Motor neuron (in vitro differentiated cells): ENCODE measurements around the gene ABHD15. TPM values are rescaled to one million over a fixed set of nuclear protein-coding genes. Genes with fewer than 3 reads are reported as not detected.

Experiments used
- ATAC-seq, 8 experiments: fragments of 200-7000 bp; cut with Tn5 transposase; replicated peaks in 6 of 8; 2 replicates each; pipeline ENCODE4 v1.8.0; 2021; ENCODE audit warnings: mild to moderate bottlenecking in 8 of 8, moderate library complexity in 8 of 8
- H3K27ac ChIP-seq, 2 donors: fragments of 250-450 bp; sonication (Bioruptor Pico); 2 replicates each; pipeline ENCODE4 v1.9.0; 2021; ENCODE audit warnings: antibody characterized with exemption in 2 of 2, mild to moderate bottlenecking in 2 of 2, moderate library complexity in 1 of 2
- H3K4me1 ChIP-seq, 2 donors: fragments of 250-450 bp; sonication (Bioruptor Pico); replicated peaks in 1 of 2; 2 replicates each; pipeline ENCODE4 v1.6.1; 2021; ENCODE audit warnings: antibody characterized with exemption in 2 of 2, mild to moderate bottlenecking in 2 of 2, moderate library complexity in 1 of 2
- H3K4me3 ChIP-seq, 5 donors: fragments of 250-450 bp; sonication (Bioruptor Pico); 2 replicates each; pipeline ENCODE4 v1.9.0; 2021; ENCODE audit warnings: antibody characterized with exemption in 5 of 5, mild to moderate bottlenecking in 5 of 5, moderate library complexity in 4 of 5
- WGBS, 10 experiments: fragments of 450-650 bp; shearing (Covaris generic); methylation state at CpG; one replicate each; pipeline ENCODE4 v1.0.0; 2022; 5-methylcytosine and 5-hydroxymethylcytosine counted together
- in situ Hi-C, 9 experiments: fragments of 400-800 bp; cut with MboI; loops; one replicate each; pipeline ENCODE4 v1.15.0; 2021; ENCODE audit warnings: low sequenced_read_pairs in 9 of 9, low pct_unique_long_range_greater_than_20kb in 2 of 9; ENCODE audit not compliant: unreplicated experiment in 9 of 9
- total RNA-seq, 8 experiments: library from RNA; unstranded; fragments of 300-600 nt; gene quantifications; 2 replicates each; pipeline versions ENCODE4 v1.2.3 to v1.2.4, GENCODE V29; 2022

The ABHD15 gene
- total RNA-seq, 8 experiments from 2014 or later, result 0.87 to 9.5 (median 4.4) TPM

GRCh38 chr17:29555840-29556239, 11.0 kb downstream of the ABHD15 start:
- 17 to 100% (median 28%) methylated on average over 1 to 3 of the region's 3 CpGs; no CpG with 5 or more reads in 3 of the 10 experiments for WGBS, 10 experiments
- peak in 1 of 8 experiments; percentile 43 for ATAC-seq
- Histone ChIP-seq H3K4me3 (no peak overlapping the region), H3K4me1 (no peaks in the 10 kb centered on the region), H3K27ac (no peak overlapping the region)
- in situ Hi-C loops, result loop anchor here in 2 of 9 experiments (25.0 kb wide), 1 partner anchor 169 kb away; the partner anchor contains the start of gene TAOK1 (in 2 of the 2)

GRCh38 chr17:29549177-29549923, 17.5 kb downstream of the ABHD15 start:
- no peak overlapping the region for H3K27ac ChIP-seq
- in situ Hi-C loops, result loop anchor here in 3 of 9 experiments (25.0 kb wide), 2 partner anchors 162 to 187 kb away; partner anchors contain the start of gene TAOK1 (in 2 of the 3)
- WGBS, 10 experiments, result 0 to 47% (median 21%) methylated on average over 1 to 5 of the region's 5 CpGs; no CpG with 5 or more reads in 1 of the 10 experiments
- H3K4me3 ChIP-seq, result no peak overlapping the region
- peak in 4 of 8 experiments; percentile 48 to 83 (median 62) for ATAC-seq
- H3K4me1 ChIP-seq, result peaks cover 0 to 14% of the 10 kb centered on the region in 2 donors

- Histone ChIP-seq H3K27ac (no peak overlapping the region), H3K4me3 (no peak overlapping the region), H3K4me1 (peaks cover 0 to 14% of the 10 kb centered on the region in 2 donors)
- in situ Hi-C loops, result loop anchor here in 3 of 9 experiments (25.0 kb wide), 2 partner anchors 160 to 185 kb away; partner anchors contain the start of gene TAOK1 (in 2 of the 3)
- ATAC-seq, result no peak
- 60 to 100% (median 100%) methylated on average over 1 of the region's 1 CpG; no CpG with 5 or more reads in 5 of the 10 experiments for WGBS, 10 experiments
These were observed 20.0 kb downstream of the ABHD15 start for GRCh38 chr17:29546830-29547229.

GRCh38 chr17:29546085-29546484, 20.8 kb downstream of the ABHD15 start:
- Histone ChIP-seq H3K27ac (no peak overlapping the region), H3K4me3 (no peak overlapping the region), H3K4me1 (peaks cover 0 to 14% of the 10 kb centered on the region in 2 donors)
- peak in 4 of 8 experiments; percentile 58 to 92 (median 88) for ATAC-seq
- WGBS, 10 experiments, result 78 to 100% (median 100%) methylated on average over 1 of the region's 1 CpG; no CpG with 5 or more reads in 3 of the 10 experiments
- in situ Hi-C loops, result loop anchor here in 3 of 9 experiments (25.0 kb wide), 2 partner anchors 159 to 184 kb away; partner anchors contain the start of gene TAOK1 (in 2 of the 3)

GRCh38 chr17:29544066-29544465, 22.8 kb downstream of the ABHD15 start:
- H3K27ac ChIP-seq, result no peak overlapping the region
- H3K4me3 ChIP-seq, result no peak overlapping the region
- 91 to 100% (median 100%) methylated on average over 1 to 4 of the region's 4 CpGs; no CpG with 5 or more reads in 3 of the 10 experiments for WGBS, 10 experiments
- no peak for ATAC-seq
- in situ Hi-C loops, result loop anchor here in 3 of 9 experiments (25.0 kb wide), 2 partner anchors 157 to 182 kb away; partner anchors contain the start of gene TAOK1 (in 2 of the 3)
- peaks cover 0 to 7% of the 10 kb centered on the region in 2 donors for H3K4me1 ChIP-seq

GRCh38 chr17:29533976-29534375, 32.9 kb downstream of the ABHD15 start:
- no peak for ATAC-seq
- WGBS, 10 experiments, result 30 to 100% (median 96%) methylated on average over 1 to 8 of the region's 8 CpGs
- in situ Hi-C loops, result loop anchor here in 3 of 9 experiments (25.0 kb wide), 2 partner anchors 147 to 172 kb away; partner anchors contain the start of gene TAOK1 (in 2 of the 3)
- Histone ChIP-seq H3K27ac (no peak overlapping the region), H3K4me1 (no peaks in the 10 kb centered on the region), H3K4me3 (no peak overlapping the region)

- ATAC-seq, result peak in 1 of 8 experiments; percentile 42
These were observed 40.5 kb downstream of the ABHD15 start for GRCh38 chr17:29526322-29526721.

GRCh38 chr17:29524692-29525091, 42.1 kb downstream of the ABHD15 start:
- peak in 2 of 8 experiments; percentile 31 to 42 for ATAC-seq
- in situ Hi-C loops, result loop anchor here in 3 of 9 experiments (25.0 kb wide), 2 partner anchors 137 to 162 kb away; partner anchors contain the start of gene TAOK1 (in 2 of the 3)
- Histone ChIP-seq H3K4me1 (no peaks in the 10 kb centered on the region), H3K4me3 (no peak overlapping the region), H3K27ac (no peak overlapping the region)
- 71 to 100% (median 96%) methylated on average over 2 to 3 of the region's 3 CpGs; no CpG with 5 or more reads in 2 of the 10 experiments for WGBS, 10 experiments

More at GRCh38 chr17:29526322-29526721, 40.5 kb downstream of the ABHD15 start:
- no peak overlapping the region for H3K27ac ChIP-seq
- 50 to 100% (median 100%) methylated on average over 1 to 3 of the region's 3 CpGs; no CpG with 5 or more reads in 5 of the 10 experiments for WGBS, 10 experiments
- H3K4me3 ChIP-seq, result no peak overlapping the region
- no peaks in the 10 kb centered on the region for H3K4me1 ChIP-seq
- in situ Hi-C loops, result loop anchor here in 3 of 9 experiments (25.0 kb wide), 2 partner anchors 139 to 164 kb away; partner anchors contain the start of gene TAOK1 (in 2 of the 3)

- in situ Hi-C loops, result no loop called here
- no peak for ATAC-seq
- H3K27ac ChIP-seq, result no peak overlapping the region
- no peaks in the 10 kb centered on the region for H3K4me1 ChIP-seq
- WGBS, 10 experiments, result 90 to 100% (median 100%) methylated on average over 1 of the region's 1 CpG; no CpG with 5 or more reads in 2 of the 10 experiments
- no peak overlapping the region for H3K4me3 ChIP-seq
These were observed 48.5 kb downstream of the ABHD15 start for GRCh38 chr17:29518359-29518758.

GRCh38 chr17:29514792-29515191, 52.0 kb downstream of the ABHD15 start:
- Histone ChIP-seq H3K27ac (no peak overlapping the region), H3K4me1 (no peaks in the 10 kb centered on the region), H3K4me3 (no peak overlapping the region)
- no peak for ATAC-seq
- 29 to 100% (median 52%) methylated on average over 1 to 2 of the region's 2 CpGs; no CpG with 5 or more reads in 4 of the 10 experiments for WGBS, 10 experiments
- in situ Hi-C loops, result no loop called here

- H3K4me1 ChIP-seq, result no peaks in the 10 kb centered on the region
- ATAC-seq, result no peak
- in situ Hi-C loops, result no loop called here
- 85 to 100% (median 94%) methylated on average over 1 to 6 of the region's 6 CpGs; no CpG with 5 or more reads in 1 of the 10 experiments for WGBS, 10 experiments
- H3K27ac ChIP-seq, result no peak overlapping the region
- no peak overlapping the region for H3K4me3 ChIP-seq
These were observed 55.9 kb downstream of the ABHD15 start for GRCh38 chr17:29510953-29511352.
